GM12865 (cell line): ENCODE measurements around the gene ZFAND3.

Source experiments
- DNase-seq: peaks from one replicate; pipeline ENCODE4 v3.0.0; 2010; ENCODE audit warnings: low read depth
- H3K4me3 ChIP-seq: 2 replicates; pipeline ENCODE4 v1.5.1; 2011; ENCODE audit warnings: mild to moderate bottlenecking, low read depth, low read length, control low read depth
- TF ChIP-seq, protein P1 (sequence below): IDR thresholded peaks from 2 replicates; pipeline ENCODE4 v1.5.1; 2011; ENCODE audit warnings: low read length, control low read depth, low read depth, inconsistent platforms; ENCODE audit not compliant: insufficient read depth; ENCODE audit errors: missing control alignments

ZFAND3 gene

DNA sequence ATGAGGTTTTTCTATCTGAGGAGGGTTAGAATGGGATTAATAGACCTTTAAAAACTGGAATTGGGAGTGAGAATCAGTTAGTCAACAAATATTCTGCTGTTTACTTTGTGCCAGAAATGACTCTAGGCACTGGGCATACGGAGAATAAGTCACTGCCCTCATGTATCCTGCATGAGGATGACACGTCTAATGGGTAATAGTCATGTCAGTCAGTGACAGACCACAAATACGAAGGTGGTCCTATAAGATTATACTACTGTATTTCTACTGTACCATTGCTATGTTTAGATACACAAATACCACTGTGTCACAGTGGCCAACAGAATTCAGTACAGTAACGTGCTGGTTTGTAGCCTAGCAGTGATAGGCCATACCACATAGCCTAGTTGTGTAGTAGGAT is 30.7 kb downstream of the ZFAND3 start:
- no peak overlapping the region for H3K4me3 ChIP-seq
- no peak for DNase-seq
- TF ChIP-seq, protein P1, sequence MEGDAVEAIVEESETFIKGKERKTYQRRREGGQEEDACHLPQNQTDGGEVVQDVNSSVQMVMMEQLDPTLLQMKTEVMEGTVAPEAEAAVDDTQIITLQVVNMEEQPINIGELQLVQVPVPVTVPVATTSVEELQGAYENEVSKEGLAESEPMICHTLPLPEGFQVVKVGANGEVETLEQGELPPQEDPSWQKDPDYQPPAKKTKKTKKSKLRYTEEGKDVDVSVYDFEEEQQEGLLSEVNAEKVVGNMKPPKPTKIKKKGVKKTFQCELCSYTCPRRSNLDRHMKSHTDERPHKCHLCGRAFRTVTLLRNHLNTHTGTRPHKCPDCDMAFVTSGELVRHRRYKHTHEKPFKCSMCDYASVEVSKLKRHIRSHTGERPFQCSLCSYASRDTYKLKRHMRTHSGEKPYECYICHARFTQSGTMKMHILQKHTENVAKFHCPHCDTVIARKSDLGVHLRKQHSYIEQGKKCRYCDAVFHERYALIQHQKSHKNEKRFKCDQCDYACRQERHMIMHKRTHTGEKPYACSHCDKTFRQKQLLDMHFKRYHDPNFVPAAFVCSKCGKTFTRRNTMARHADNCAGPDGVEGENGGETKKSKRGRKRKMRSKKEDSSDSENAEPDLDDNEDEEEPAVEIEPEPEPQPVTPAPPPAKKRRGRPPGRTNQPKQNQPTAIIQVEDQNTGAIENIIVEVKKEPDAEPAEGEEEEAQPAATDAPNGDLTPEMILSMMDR, result no peak

DNA sequence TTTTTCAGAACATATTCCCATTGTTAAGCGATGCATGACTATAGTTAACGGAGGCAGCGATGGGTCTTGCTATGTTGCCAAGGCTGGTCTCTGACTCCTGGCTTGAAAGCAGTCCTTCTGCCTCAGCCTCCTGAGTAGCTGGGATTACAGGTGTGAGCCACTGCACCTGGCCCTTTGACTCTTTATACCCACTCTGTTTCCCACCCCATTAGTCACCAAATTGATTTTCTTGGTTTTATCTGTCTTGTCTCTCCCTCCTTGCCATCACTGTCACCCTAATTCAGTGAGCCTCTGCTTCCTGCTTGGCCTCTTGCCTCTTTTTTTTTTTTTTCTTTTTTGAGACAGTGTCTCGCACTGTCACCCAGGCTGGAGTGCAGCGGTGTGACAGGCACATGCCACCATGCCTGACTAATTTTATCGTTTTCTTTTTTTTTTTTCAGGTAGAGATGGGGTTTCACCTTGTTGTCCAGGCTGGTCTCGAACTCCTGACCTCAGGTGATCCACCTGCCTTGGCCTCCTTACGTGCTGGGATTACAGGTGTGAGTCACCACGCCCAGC is 31.3 kb downstream of the ZFAND3 start:
- H3K4me3 ChIP-seq, result no peak overlapping the region
- DNase-seq, result no peak
- TF ChIP-seq, protein P1, result no peak

DNA sequence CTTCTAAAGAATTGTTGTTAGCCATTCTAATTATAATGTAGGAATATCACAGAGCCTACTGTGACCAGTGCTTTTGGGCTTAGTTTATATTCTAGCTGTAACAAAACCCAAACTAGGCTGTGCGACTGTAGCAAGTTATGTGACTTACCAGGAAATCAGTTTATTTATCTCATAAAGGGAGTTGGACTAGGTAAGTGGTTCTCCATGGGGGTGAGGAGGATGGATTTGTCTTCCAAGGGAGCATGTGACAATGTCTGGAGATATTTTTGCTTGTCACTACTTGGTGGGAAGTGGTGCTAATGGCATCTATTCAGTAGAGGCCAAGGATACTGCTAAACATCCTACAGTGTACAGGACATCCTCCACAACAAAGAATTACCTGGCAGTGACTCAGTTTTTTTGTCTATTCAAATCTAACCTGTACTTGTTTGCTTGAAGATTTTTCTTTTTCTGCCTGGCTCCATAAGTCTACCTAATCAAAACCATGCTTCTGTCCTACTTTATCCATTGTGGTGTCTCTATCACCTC is 32.5 kb downstream of the ZFAND3 start:
- DNase-seq, result no peak
- TF ChIP-seq, protein P1, result no peak

DNA sequence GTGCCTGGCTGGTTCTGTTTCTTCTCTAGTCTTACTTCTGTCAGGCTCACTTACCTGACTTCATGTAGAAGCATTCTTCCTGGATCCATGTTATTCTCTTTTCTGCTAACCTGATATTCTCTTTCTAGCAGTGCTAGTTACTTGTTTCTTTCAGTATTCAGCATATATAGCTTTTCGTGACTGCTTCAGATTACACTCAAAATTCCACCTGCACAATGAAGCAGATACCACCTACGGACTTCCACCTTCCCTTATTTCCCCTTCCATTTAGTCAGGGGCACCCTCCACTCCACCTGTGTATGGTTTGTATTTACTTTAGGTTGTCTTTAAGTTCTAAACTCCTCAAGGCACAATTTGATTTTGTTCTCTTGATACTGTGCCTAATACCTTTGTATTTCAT is 36.8 kb downstream of the ZFAND3 start:
- H3K4me3 ChIP-seq, result no peak overlapping the region
- TF ChIP-seq, protein P1, result no peak
- DNase-seq, result no peak

More for the DNA sequence above, 32.5 kb downstream of the ZFAND3 start:
- no peak overlapping the region for H3K4me3 ChIP-seq

DNA sequence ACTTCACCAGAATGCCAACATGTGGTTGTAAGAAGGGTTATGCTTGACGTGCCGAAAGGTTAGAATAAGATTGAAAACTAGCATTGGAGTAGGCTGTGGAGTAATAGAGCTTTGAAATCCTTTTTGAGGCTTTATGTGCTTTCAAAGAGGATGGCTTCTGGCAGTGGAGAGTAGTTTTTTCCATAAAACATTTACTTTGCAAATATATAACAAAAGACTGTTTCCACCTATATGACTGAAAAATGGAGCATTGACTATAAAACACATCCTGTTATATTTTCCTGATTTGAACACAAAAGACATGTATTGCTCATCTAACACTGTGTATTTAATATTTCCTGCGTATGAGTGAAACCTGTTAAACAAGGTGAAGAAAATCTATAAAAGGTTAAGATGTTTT is 38.8 kb downstream of the ZFAND3 start:
- DNase-seq, result no peak
- TF ChIP-seq, protein P1, result no peak

DNA sequence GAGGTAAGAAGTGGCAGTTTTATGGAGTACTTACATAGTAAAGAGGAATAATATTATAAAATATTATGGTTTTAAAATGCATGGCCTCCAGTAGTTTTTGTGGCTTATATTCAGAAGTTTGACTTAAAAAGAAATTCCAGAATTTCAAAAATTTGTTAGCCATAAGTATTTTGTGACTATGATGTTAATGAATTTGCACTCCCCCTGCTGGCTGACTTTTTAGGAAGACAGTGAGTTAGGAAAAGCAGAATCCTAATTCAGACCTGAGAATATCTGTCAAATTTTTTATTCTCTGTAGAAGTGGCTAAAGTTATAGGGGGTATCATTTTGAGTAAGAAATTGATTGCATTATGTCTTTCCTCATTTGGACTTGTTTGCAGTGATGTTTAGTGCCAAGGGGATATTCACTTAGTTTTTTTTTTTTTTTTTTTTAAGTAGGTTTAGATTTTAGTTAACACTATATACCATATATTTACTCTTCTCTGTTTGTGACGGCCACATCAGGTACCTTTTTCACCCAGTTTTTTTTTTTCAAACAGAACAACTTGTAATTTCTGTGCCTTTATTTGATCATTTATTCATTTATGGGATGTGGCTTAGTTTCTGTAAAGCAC is 40.8 kb downstream of the ZFAND3 start:
- TF ChIP-seq, protein P1, result peak; percentile 44
- DNase-seq, result peak; percentile 32
- no peak overlapping the region for H3K4me3 ChIP-seq

More for the DNA sequence above, 38.8 kb downstream of the ZFAND3 start:
- H3K4me3 ChIP-seq, result no peak overlapping the region
